KBM-7 (cell line): Measurements from ENCODE around the gene RPS2.

Experiments
- DNase-seq: peaks from one replicate; pipeline ENCODE4 v3.0.0-alpha.2; 2015
- in situ Hi-C: fragments of 300-500 bp; cut with MboI; formaldehyde crosslinking; loops from 2 replicates; pipeline ENCODE4 v1.14.3; 2020; ENCODE audit warnings: low sequenced_read_pairs, low pct_unique_long_range_greater_than_20kb, mixed read lengths

RPS2 gene

GRCh38 chr16:2001035-2001434, 36.4 kb upstream of the RPS2 start:
- DNase-seq: no peak
- in situ Hi-C loops: no loop called here

- in situ Hi-C loops: no loop called here
- DNase-seq: no peak
Measured at GRCh38 chr16:1999866-2000514, 35.4 kb upstream of the RPS2 start.

- DNase-seq: no peak
- in situ Hi-C loops: no loop called here
Measured at GRCh38 chr16:1998852-1999801, 34.5 kb upstream of the RPS2 start.

GRCh38 chr16:1998360-1998835, 33.8 kb upstream of the RPS2 start:
- no peak for DNase-seq
- in situ Hi-C loops: no loop called here

- in situ Hi-C loops: no loop called here
- DNase-seq: no peak
Measured at GRCh38 chr16:1997494-1998359, 33.1 kb upstream of the RPS2 start.

GRCh38 chr16:1993731-1994131, 29.1 kb upstream of the RPS2 start:
- in situ Hi-C loops: no loop called here
- no peak for DNase-seq

- no peak for DNase-seq
- in situ Hi-C loops: no loop called here
Measured at GRCh38 chr16:1992704-1993317, 28.2 kb upstream of the RPS2 start.

GRCh38 chr16:1991948-1992703, 27.5 kb upstream of the RPS2 start:
- no peak for DNase-seq
- in situ Hi-C loops: no loop called here

- no peak for DNase-seq
- in situ Hi-C loops: no loop called here
Measured at GRCh38 chr16:1991588-1991947, 26.9 kb upstream of the RPS2 start.

GRCh38 chr16:1991135-1991551, 26.5 kb upstream of the RPS2 start:
- DNase-seq: no peak

GRCh38 chr16:1990351-1991134, 25.9 kb upstream of the RPS2 start:
- no peak for DNase-seq
- in situ Hi-C loops: no loop called here

More at GRCh38 chr16:1991135-1991551, 26.5 kb upstream of the RPS2 start:
- in situ Hi-C loops: no loop called here

- in situ Hi-C loops: no loop called here
- DNase-seq: no peak
Measured at GRCh38 chr16:1990101-1990350, 25.4 kb upstream of the RPS2 start.

GRCh38 chr16:1989209-1990100, 24.8 kb upstream of the RPS2 start, which contains the start of gene SYNGR3:
Gene SYNGR3 (plus strand): TSS chr16:1989970. CDS start chr16:1990103, 133 bp downstream.
- in situ Hi-C loops: no loop called here

GRCh38 chr16:1987198-1987597, 22.6 kb upstream of the RPS2 start:
- in situ Hi-C loops: no loop called here
- no peak for DNase-seq

More at GRCh38 chr16:1989209-1990100, 24.8 kb upstream of the RPS2 start, which contains the start of gene SYNGR3:
- DNase-seq: no peak

GRCh38 chr16:1985466-1986150, 21.0 kb upstream of the RPS2 start:
- in situ Hi-C loops: no loop called here
- no peak for DNase-seq
